Chondrocyte (in vitro differentiated cells): ENCODE results near the gene C10orf71. TPM values are rescaled to one million over a fixed set of nuclear protein-coding genes. Genes with fewer than 3 reads are reported as not detected.

Source experiments
- DNase-seq: peaks from one replicate; pipeline ENCODE4 v3.0.0; 2021; ENCODE audit warnings: mixed read lengths, low spot score
- H3K27ac Mint-ChIP-seq: one replicate; pipeline ENCODE4 v1.8.0; 2021; ENCODE audit warnings: mild to moderate bottlenecking, moderate library complexity, mixed read lengths; ENCODE audit not compliant: unreplicated experiment
- H3K27me3 Mint-ChIP-seq: 2 replicates; pipeline ENCODE4 v1.8.0; 2021; ENCODE audit warnings: low read depth, mixed read lengths
- H3K36me3 Mint-ChIP-seq: 2 replicates; pipeline ENCODE4 v1.8.0; 2021; ENCODE audit warnings: low read depth, mixed read lengths
- H3K4me1 Mint-ChIP-seq: 2 replicates; pipeline ENCODE4 v1.8.0; 2021; ENCODE audit warnings: low read depth, mild to moderate bottlenecking, mixed read lengths
- H3K4me3 Mint-ChIP-seq: one replicate; pipeline ENCODE4 v1.8.0; 2021; ENCODE audit warnings: mild to moderate bottlenecking, moderate library complexity, mixed read lengths; ENCODE audit not compliant: unreplicated experiment
- H3K9me3 Mint-ChIP-seq: 2 replicates; pipeline ENCODE4 v1.8.0; 2021; ENCODE audit warnings: low read depth, mixed read lengths
- CTCF ChIP-seq: fragments of 200-600 bp; sonication (generic); IDR thresholded peaks from 2 replicates; pipeline ENCODE4 v1.5.0; 2021; ENCODE audit warnings: antibody characterized with exemption, mild to moderate bottlenecking, moderate library complexity
- total RNA-seq: library from RNA; stranded (reverse); gene quantifications from 3 replicates; pipeline ENCODE4 v1.2.1, GENCODE V29; 2021

The C10orf71 gene
- total RNA-seq, 1 donor from 2014 or later = not detected

GRCh38 chr10:49344840-49345239 is 45.9 kb downstream of the C10orf71 start:
- no peak for DNase-seq
- Mint-ChIP-seq H3K4me1 (no peaks in the 10 kb centered on the region), H3K27me3 (peaks cover 2% of the 10 kb centered on the region), H3K36me3 (no peaks in the 10 kb centered on the region), H3K27ac (no peak overlapping the region), H3K4me3 (no peak overlapping the region), H3K9me3 (peaks cover 10% of the 10 kb centered on the region)
- no peak for TF ChIP-seq CTCF

- peaks cover 2% of the 10 kb centered on the region for H3K27me3 Mint-ChIP-seq
- no peak overlapping the region for H3K4me3 Mint-ChIP-seq
- H3K4me1 Mint-ChIP-seq = no peaks in the 10 kb centered on the region
- DNase-seq = no peak
- no peak for TF ChIP-seq CTCF
- H3K36me3 Mint-ChIP-seq = no peaks in the 10 kb centered on the region
- H3K9me3 Mint-ChIP-seq = peaks cover 16% of the 10 kb centered on the region
- H3K27ac Mint-ChIP-seq = no peak overlapping the region
Observed at GRCh38 chr10:49347342-49347741, 48.4 kb downstream of the C10orf71 start.

- no peak for TF ChIP-seq CTCF
- no peaks in the 10 kb centered on the region for H3K27me3 Mint-ChIP-seq
- H3K4me3 Mint-ChIP-seq = no peak overlapping the region
- no peaks in the 10 kb centered on the region for H3K36me3 Mint-ChIP-seq
- H3K4me1 Mint-ChIP-seq = no peaks in the 10 kb centered on the region
- peaks cover 16% of the 10 kb centered on the region for H3K9me3 Mint-ChIP-seq
- DNase-seq = no peak
- H3K27ac Mint-ChIP-seq = no peak overlapping the region
Observed at GRCh38 chr10:49347827-49348226, 48.9 kb downstream of the C10orf71 start.

GRCh38 chr10:49348593-49348992 is 49.6 kb downstream of the C10orf71 start:
- Mint-ChIP-seq H3K9me3 (peaks cover 16% of the 10 kb centered on the region), H3K4me1 (no peaks in the 10 kb centered on the region), H3K36me3 (no peaks in the 10 kb centered on the region), H3K4me3 (no peak overlapping the region), H3K27ac (no peak overlapping the region), H3K27me3 (no peaks in the 10 kb centered on the region)
- no peak for TF ChIP-seq CTCF
- DNase-seq = no peak

GRCh38 chr10:49349390-49349789 is 50.4 kb downstream of the C10orf71 start:
- H3K9me3 Mint-ChIP-seq = peaks cover 12% of the 10 kb centered on the region
- H3K36me3 Mint-ChIP-seq = no peaks in the 10 kb centered on the region
- H3K27me3 Mint-ChIP-seq = no peaks in the 10 kb centered on the region
- no peak overlapping the region for H3K27ac Mint-ChIP-seq
- H3K4me3 Mint-ChIP-seq = no peak overlapping the region
- no peaks in the 10 kb centered on the region for H3K4me1 Mint-ChIP-seq
- no peak for TF ChIP-seq CTCF
- no peak for DNase-seq
